SK-N-MC (cell line): Measurements from ENCODE around the gene SPACA7.

Source experiments
- EZH2 ChIP-seq: fragments of 200-600 bp; sonication (generic); IDR thresholded peaks from one replicate; pipeline ENCODE4 v1.6.1; 2017; ENCODE audit warnings: antibody characterized with exemption
- FOXP2 ChIP-seq: optimal IDR thresholded peaks from 2 replicates; pipeline ENCODE3; 2011; ENCODE audit warnings: mild to moderate bottlenecking, moderate library complexity; ENCODE audit not compliant: insufficient read depth; ENCODE audit errors: extremely low read length, control extremely low read depth
- POLR2AphosphoS5 ChIP-seq: IDR thresholded peaks from 2 replicates; pipeline ENCODE4 v1.6.1; 2012; ENCODE audit warnings: mild to moderate bottlenecking, low read depth, low read length, borderline replicate concordance

GRCh38 chr13:112345826-112346172, 30.4 kb upstream of the SPACA7 start:
- TF ChIP-seq FOXP2: no peak
- no peak for TF ChIP-seq POLR2AphosphoS5
- no peak for TF ChIP-seq EZH2
